ENCODE data around the gene ARHGEF19. TPM values are rescaled to one million over a fixed set of nuclear protein-coding genes. Genes with fewer than 3 reads are reported as not detected.

The ARHGEF19 gene
- total and polyA plus RNA-seq, 10 of the 15 experiments (the other 5 are each of a cell fraction or from before 2014, with no cell fraction given), result 0.15 to 2.9 (median 0.67) TPM; not detected in 1

DNA sequence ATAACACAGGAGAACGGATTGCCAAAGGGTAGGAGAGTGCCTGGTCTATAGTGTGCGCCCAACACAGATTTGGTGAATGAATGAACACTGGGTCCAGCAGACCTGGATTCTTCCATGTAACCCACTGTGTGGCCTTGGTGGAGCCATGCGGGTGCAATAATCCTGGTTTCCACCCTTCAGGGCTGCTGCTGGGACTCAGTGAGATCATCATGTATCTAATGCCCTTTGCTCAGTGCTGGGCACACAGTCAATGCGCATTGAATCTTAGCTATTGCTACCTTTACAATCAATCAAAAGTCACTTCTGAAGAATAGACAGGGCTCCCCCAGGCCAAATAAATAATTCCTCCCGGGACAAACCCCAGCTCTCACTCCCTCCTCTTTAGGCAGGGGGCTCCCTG lies 50.7 kb downstream of the ARHGEF19 start (continued):
- TF ChIP-seq ATF3 (IDR thresholded peaks at IDR 0.05; ENCODE audit: borderline replicate concordance, extremely low read depth, low read depth, low read length), result no peak
- no peak for TF ChIP-seq MTA2 (IDR thresholded peaks at IDR 0.05; ENCODE audit: low read depth)
- TF ChIP-seq NR2F1 (conservative IDR thresholded peaks at IDR 0.05), result no peak
- no peak for TF ChIP-seq NFYA (IDR thresholded peaks at IDR 0.05; ENCODE audit: borderline replicate concordance, low read depth, low read length)

- H2AFZ ChIP-seq (ENCODE audit: control insufficient read depth, low read depth, low read length), result no peak overlapping the region
- RAD21 ChIA-PET (ENCODE audit: unreplicated experiment), result no interaction called here
- H3K4me2 ChIP-seq (ENCODE audit: control insufficient read depth, insufficient read depth), result no peak overlapping the region
- 29% methylated on average over 16 of the region's 16 CpGs for WGBS (ENCODE audit: insufficient coverage, insufficient replicate concordance, low lambda C conversion rate, missing lambda C conversion rate)
- no peak overlapping the region for H3K27ac ChIP-seq (ENCODE audit: control insufficient read depth, insufficient read depth)
- intact Hi-C loops (cut with micrococcal nuclease; ENCODE audit: unreplicated experiment) (no loop called here), in situ Hi-C loops (cut with MboI) (no loop called here)
- no peak overlapping the region for H3K9ac ChIP-seq (ENCODE audit: control insufficient read depth, insufficient read depth, low read length)
- FAIRE-seq (no peak), DNase-seq (ENCODE audit: low read depth, low spot score) (no peak), ATAC-seq (no peak)
- no peaks in the 10 kb centered on the region for H3K9me3 ChIP-seq (replicated peaks; ENCODE audit: control insufficient read depth, insufficient read depth, low read length)
- no TSS peak for BruUV-seq (replicated peaks)
- no peak overlapping the region for H3K4me3 ChIP-seq
- peaks cover 0 to 6% of the 10 kb centered on the region in 2 experiments; a peak in 3 of 4 replicates for H3K27me3 ChIP-seq (replicated peaks in 1 of 2; ENCODE audit: control insufficient read depth in 2 of 2, insufficient read depth in 2 of 2, low read length in 1 of 2)
- SMC1A ChIA-PET (ENCODE audit: uncharacterized antibody, unreplicated experiment), result no interaction called here
- H3K4me1 ChIP-seq (ENCODE audit: control insufficient read depth, insufficient read depth, low read length), result no peaks in the 10 kb centered on the region; the same call in none of the 2 replicates
- no peaks in the 10 kb centered on the region for H3K79me2 ChIP-seq (ENCODE audit: control insufficient read depth, insufficient read depth, low read length)
- POLR2A ChIA-PET, result no interaction called here
- no peaks in the 10 kb centered on the region for H3K36me3 ChIP-seq (ENCODE audit: control insufficient read depth in 2 of 2, insufficient read depth in 2 of 2, low read length in 1 of 2)
- CTCF ChIA-PET, result no interaction called here
- no peaks in the 10 kb centered on the region for H4K20me1 ChIP-seq (ENCODE audit: control insufficient read depth, insufficient read depth)
- TF ChIP-seq ATF7 (IDR thresholded peaks at IDR 0.05; ENCODE audit: low read depth) (no peak), CHD1 (IDR thresholded peaks at IDR 0.05; ENCODE audit: low read depth, low read length) (no peak), MTA2 (IDR thresholded peaks at IDR 0.05; ENCODE audit: low read depth) (no peak), DPF2 (IDR thresholded peaks at IDR 0.05) (no peak), SREBF2 (IDR thresholded peaks at IDR 0.05; ENCODE audit: low read length) (no peak), IKZF2 (IDR thresholded peaks at IDR 0.05) (no peak), MYC (IDR thresholded peaks at IDR 0.05; ENCODE audit: insufficient read depth, insufficient read length, insufficient replicate concordance, low read length, severe bottlenecking) (no peak), PAX8 (IDR thresholded peaks at IDR 0.05) (no peak), USF2 (IDR thresholded peaks at IDR 0.05; ENCODE audit: borderline replicate concordance, low read depth, low read length) (no peak), RCOR1 (conservative IDR thresholded peaks at IDR 0.05; ENCODE audit: low read depth, low read length) (no peak), RFX5 (IDR thresholded peaks at IDR 0.05; ENCODE audit: low read depth, low read length) (no peak), JUNB (IDR thresholded peaks at IDR 0.05) (no peak), ATF3 (IDR thresholded peaks at IDR 0.05; ENCODE audit: borderline replicate concordance, extremely low read depth, low read depth, low read length) (no peak)
- TF ChIP-seq, protein P1, sequence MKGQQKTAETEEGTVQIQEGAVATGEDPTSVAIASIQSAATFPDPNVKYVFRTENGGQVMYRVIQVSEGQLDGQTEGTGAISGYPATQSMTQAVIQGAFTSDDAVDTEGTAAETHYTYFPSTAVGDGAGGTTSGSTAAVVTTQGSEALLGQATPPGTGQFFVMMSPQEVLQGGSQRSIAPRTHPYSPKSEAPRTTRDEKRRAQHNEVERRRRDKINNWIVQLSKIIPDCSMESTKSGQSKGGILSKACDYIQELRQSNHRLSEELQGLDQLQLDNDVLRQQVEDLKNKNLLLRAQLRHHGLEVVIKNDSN (IDR thresholded peaks at IDR 0.05; ENCODE audit: borderline replicate concordance, extremely low read length, insufficient read depth, low read depth, low read length), result no peak
- TF ChIP-seq, protein P2, sequence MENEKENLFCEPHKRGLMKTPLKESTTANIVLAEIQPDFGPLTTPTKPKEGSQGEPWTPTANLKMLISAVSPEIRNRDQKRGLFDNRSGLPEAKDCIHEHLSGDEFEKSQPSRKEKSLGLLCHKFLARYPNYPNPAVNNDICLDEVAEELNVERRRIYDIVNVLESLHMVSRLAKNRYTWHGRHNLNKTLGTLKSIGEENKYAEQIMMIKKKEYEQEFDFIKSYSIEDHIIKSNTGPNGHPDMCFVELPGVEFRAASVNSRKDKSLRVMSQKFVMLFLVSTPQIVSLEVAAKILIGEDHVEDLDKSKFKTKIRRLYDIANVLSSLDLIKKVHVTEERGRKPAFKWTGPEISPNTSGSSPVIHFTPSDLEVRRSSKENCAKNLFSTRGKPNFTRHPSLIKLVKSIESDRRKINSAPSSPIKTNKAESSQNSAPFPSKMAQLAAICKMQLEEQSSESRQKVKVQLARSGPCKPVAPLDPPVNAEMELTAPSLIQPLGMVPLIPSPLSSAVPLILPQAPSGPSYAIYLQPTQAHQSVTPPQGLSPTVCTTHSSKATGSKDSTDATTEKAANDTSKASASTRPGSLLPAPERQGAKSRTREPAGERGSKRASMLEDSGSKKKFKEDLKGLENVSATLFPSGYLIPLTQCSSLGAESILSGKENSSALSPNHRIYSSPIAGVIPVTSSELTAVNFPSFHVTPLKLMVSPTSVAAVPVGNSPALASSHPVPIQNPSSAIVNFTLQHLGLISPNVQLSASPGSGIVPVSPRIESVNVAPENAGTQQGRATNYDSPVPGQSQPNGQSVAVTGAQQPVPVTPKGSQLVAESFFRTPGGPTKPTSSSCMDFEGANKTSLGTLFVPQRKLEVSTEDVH (IDR thresholded peaks at IDR 0.05; ENCODE audit: low read depth, partially characterized antibody), result no peak
Observed at GRCh38 chr1:16158993-16159831, 53.2 kb downstream of the ARHGEF19 start.

Measured in GM12878 (cell line).